NCI-H187 (cell line): ENCODE results near the gene INAFM2.

Experiments
- DNase-seq, 2 experiments: peaks; one replicate each; lab custom pipeline; 2025; lab: John Stamatoyannopoulos, UW

Gene INAFM2

DNA sequence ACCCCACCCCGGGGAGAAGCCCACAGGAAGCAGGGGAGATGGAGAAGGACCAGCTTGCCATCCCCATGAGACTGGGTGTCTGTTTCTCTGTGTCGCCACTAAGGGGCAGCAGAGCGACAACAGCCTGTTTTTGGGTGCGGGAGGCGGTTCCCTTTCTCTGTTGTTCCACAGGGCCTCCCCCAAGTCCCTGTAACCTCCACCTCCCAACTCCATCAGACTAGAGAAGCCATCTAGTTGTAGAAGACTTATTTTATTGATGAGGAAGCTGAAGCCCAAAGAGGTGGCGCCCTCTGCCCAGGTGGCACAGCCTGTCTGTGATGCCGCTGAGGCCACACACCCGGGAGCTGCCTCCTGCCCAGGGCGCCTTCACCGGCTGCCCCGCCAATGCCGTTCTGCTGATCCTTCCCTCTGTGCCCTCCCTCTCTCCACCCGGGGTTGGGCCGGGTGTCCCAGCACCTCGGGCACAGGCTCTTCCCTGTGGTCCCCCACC is 21.2 kb downstream of the INAFM2 start:
- no peak for DNase-seq

DNA sequence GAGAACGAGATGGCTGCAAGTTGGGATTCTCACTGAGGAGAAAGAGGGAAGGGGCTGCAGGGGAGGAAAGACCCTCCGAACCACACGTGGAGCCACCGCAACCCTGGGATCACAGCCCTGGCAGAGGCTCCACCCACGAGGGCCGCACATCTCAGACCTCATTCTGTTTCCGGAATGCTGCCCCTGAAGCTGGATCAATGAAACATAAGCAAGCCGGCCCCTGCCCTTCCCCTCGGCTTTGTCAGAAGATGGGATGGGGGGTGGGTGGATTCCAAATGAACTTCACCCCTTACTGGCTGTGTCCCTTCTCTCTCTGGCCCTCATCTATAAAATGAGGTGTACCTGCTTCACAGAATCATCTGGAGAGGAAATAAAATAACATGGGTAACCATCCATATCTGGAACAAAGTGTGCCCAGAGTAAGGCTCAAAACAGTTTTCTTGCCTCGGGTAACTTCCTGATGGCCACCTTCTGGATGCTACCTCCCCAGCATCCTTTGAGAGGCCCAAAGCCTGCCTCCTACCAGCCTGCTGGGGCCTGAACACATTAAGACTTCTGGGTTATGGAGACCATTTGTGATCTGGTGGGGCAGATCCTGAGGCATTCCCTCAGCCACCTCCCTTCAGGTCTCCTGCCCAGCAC is 21.9 kb downstream of the INAFM2 start:
- no peak for DNase-seq

DNA sequence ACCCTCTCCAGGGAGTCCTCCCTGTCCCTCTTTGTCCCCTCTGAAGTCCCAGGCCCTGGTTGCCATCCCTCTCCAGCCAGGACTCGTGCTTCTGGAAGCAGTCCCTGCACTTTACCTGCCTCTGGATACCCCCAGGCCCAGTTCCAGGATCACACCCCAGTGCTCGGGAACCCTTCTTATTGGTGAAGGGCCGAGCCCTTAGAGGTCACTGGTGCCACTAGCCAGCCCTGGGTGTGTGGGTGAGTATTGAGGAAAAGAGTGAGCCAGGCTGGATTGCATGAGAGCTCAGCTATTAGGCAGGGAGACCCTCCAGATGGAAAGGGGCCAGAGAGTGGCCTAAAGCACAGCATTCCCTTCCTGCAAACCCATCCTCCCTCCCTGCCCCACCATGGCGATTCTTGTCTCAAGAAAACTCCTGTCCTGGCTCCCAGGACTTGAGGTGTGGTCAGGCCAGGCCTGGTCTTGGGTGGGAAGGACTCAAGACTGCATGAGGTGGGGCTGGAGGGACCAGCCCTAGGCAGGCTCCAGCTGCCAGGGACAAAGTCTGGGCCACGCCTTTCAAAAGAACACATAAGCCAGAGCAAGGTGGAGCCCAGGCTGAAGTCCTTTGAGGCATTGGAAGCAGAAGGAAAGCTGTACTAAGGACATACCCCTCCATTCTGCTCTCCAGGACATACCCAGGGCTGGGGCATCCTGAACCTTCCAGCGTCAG is 22.5 kb downstream of the INAFM2 start:
- DNase-seq, result no peak

- DNase-seq, result no peak
Measured at GRCh38 chr15:40346579-40347558, 23.4 kb downstream of the INAFM2 start.

GRCh38 chr15:40347559-40348473 is 24.3 kb downstream of the INAFM2 start:
- DNase-seq, result no peak

DNA sequence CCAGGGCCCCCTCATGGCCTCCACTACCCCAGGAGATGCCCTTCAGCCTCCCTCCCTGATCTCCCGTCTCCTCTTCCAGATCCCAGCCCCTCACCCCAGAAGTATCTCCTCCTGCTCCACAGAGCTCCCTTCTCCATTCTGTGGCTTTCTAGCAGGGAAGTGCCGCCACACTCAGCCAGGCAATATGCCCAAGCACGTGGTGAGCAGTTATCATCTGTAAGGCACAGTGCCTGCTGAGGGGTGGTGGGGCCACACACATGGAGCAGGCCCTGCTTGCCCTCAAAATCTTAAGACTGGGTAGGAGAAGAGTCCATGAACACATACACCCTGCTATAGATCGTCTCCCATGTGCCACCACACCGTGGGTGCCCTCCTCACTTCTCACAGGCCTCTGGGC is 25.0 kb downstream of the INAFM2 start:
- DNase-seq, result no peak

- DNase-seq, result no peak
Measured at GRCh38 chr15:40349163-40349562, 25.7 kb downstream of the INAFM2 start.

GRCh38 chr15:40352281-40352901 is 28.9 kb downstream of the INAFM2 start:
- no peak for DNase-seq

- no peak for DNase-seq
Measured at GRCh38 chr15:40353697-40354096, 30.2 kb downstream of the INAFM2 start.

DNA sequence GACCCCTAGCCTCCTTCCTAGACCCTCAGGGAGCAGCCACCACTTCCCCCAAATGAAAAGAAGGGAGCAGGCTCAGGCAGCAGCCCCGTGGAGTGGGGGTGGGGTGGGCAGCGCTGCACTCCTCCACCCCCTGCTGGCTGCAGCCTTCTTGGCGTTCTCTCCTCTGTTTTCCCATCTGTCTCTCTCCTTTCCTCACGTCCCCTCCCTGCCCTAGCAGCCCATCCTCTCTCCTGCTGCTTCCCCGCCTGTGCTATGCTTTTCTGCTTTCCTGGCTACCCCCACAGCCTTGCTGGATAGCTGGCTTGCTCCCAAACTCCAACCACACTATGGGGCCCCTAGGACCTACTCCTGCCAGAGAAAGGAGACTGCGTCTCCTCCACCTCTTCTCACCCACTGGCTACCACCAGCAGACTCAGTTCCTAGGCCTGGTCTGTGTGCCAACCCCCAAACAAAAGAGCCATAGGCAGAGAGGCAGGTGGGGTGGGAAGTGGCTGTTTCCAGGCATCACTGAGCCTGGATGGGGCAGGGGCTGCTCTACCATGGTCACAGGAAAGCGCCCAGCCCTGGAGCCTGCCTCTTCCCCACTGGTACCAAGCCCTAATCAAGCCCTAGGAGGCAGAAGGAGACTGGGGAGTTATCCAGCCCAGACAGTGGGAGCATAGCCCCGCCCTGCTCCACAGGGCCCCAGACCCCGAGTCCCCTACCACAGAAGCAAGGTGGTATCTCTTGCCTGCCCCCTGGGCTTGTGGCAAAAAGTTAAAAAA is 31.1 kb downstream of the INAFM2 start:
- DNase-seq, result no peak

- DNase-seq, result no peak
Measured at GRCh38 chr15:40355976-40356585, 32.6 kb downstream of the INAFM2 start.

DNA sequence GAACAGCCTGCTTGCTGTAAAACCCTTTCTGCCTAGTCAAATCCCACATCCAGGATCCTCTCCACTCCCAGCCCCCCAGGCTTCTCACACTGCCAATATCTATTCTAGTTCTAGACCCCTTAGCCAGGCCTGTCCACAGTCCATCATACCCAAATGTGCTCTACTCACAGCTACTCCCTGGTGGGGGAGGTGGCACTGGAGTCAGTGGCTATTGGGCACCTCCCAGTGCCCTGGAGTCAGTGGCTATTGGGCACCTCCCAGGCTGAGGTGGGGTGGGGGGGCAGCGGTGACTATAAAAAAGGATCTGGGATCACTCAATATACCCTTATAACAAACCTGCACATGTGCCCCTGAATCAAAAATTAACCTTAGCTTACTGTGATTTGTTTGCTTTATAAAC is 33.8 kb downstream of the INAFM2 start:
- DNase-seq, result no peak

DNA sequence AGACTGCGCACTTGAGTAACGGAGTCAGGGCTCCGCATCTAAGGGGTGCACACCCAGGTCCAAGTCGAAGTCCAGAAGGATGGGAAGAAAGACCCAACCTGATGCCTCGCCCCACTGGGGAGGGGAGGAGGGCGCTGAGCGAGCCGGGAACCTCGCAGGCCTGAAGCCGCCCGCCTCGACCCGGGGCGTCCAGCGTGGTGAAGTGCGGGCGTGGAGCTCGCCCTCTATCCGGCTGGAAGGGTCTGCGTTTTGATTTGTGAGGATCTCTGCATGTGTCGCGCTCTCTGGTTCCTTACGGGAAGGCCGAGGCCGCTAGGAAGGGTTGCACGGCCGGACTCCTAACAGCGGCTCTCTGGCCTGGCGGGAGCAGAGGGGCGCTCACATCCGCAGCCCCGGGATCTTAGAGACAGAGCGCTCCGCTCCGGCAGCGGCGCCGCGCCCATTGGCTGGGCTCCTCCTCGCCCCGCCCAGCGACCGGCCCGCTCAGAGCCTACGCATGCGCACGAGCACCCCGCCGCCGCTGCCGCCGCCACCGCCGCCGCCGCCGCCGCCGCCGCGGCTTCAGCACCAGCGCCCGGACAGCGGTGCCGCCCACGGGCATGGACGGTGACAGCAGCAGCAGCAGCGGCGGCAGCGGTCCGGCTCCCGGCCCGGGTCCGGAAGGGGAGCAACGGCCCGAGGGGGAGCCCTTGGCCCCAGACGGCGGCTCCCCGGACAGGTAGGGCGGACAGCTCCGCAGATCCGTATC is 34.4 kb downstream of the INAFM2 start, which contains the start of gene DISP2:
Gene DISP2, plus strand, starts transcription at position 497 of the 748 bp plus-strand sequence. Its CDS starts 103 bp downstream, at position 600.
- peak; percentile 44 to 55 for DNase-seq

GRCh38 chr15:40358471-40359353 is 35.2 kb downstream of the INAFM2 start:
- DNase-seq, result no peak

DNA sequence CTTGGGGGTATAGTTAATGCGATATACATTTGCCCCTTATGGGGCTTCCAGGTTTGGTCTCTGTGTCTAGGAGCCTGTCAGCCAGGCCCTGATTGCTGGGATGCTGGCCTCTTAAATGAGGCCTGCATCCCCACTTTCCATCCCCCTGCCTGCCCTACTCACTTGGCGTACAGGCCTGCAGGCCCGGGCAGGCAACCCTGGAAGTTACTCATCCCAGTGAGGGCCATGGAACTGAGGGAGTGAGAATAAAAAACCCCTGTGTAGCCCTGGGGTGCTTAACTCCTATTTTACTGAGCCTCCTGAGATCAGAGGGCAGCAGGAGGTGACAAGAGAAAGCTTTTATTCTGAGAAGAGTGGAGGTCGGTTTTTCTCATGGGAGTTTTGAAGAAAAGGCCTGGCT is 36.5 kb downstream of the INAFM2 start:
- no peak for DNase-seq

DNA sequence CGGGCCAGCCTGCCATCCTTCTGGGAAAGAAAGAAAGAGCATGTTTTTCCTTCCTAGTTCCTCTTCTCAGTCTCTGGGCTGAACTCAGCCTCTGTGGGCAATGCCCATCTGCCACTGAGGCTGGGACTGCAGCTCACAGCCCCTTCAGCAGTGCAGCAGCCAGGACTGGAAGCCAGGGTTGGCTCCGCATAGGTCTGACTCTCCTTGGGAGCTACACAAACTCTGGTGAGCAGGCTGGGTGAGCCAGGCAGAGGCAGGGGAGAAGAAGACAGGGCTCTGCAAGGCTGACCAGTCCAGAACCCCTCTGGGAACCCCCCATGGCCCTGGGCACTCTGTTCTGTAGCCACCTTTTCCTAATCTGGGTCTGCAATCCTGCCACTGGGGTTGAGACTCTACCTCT is 38.1 kb downstream of the INAFM2 start:
- DNase-seq, result no peak

- DNase-seq, result no peak
Measured at GRCh38 chr15:40363611-40364010, 40.1 kb downstream of the INAFM2 start.

DNA sequence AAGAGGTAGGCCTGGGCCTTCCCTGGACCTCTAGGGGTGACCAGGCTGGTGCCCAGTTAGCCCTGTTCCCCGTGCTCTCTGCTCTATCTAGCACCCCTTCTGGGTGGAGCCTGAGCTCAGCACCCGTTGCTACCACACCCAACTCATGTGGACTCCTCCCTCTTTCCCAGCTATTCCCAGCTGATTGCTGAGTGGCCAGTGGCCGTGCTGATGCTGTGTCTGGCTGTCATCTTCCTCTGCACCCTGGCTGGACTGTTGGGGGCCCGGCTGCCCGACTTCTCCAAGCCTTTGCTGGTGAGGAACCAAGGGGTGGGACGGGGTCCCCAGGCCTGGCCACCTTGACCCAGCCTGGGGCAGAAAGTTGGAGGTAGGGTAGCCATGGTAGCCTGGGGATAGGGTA is 40.8 kb downstream of the INAFM2 start:
- DNase-seq, result no peak
